ENCODE results near the gene PDZD2. TPM values are rescaled to one million over a fixed set of nuclear protein-coding genes. Genes with fewer than 3 reads are reported as not detected.

PDZD2 gene
- total RNA-seq, 1 donor from 2014 or later: not detected

DNA sequence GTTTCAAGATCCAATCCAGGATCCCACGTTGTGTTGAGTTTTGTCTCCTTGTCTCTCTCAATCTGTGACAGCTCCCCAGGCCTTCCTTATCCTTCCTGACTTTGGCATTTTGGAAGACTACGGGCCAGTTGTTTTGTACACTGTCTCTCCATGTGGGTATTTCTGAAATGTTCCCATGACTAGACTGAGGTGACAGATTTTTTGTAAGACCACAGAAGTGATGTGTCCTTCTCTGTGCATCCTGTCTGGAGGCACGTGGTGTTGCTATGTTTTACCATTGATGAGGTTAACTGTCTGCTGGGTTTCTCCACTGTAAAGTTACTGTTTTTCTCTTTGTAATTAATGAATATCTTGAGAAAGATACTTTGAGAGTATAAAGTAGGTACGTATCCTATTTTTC, 15.7 kb upstream of the PDZD2 start:
- Mint-ChIP-seq H3K9me3 (no peaks in the 10 kb centered on the region), H3K4me3 (no peak overlapping the region), H3K27me3 (peaks cover 6% of the 10 kb centered on the region), H3K27ac (no peak overlapping the region), H3K4me1 (no peaks in the 10 kb centered on the region), H3K36me3 (ENCODE audit: low read depth) (no peaks in the 10 kb centered on the region)
- no peak for DNase-seq
- intact Hi-C loops (cut with micrococcal nuclease): no loop called here

DNA sequence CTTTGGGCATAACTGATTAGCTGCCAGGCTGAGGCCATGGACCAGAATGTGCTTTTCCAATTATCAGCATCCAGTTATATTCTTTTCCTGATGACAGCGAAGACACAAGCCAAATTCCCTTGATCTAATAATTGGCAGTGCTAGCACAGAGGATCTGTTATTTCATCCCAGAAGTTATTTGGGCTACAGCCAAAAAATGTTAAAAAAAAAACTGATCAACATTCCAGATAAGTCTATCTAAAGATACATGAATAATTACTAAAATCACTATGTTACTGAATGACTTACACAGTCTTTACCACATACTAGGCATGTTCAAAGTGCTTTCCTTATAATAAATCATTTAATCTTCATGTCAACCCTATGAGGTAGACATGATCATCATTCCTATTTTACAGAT, 13.5 kb upstream of the PDZD2 start:
- Mint-ChIP-seq H3K9me3 (no peaks in the 10 kb centered on the region), H3K27ac (no peak overlapping the region), H3K4me3 (no peak overlapping the region), H3K4me1 (no peaks in the 10 kb centered on the region), H3K27me3 (peaks cover 2% of the 10 kb centered on the region), H3K36me3 (ENCODE audit: low read depth) (no peaks in the 10 kb centered on the region)
- intact Hi-C loops (cut with micrococcal nuclease): no loop called here
- no peak for DNase-seq

GRCh38 chr5:31626156-31626555, 12.8 kb upstream of the PDZD2 start:
- intact Hi-C loops (cut with micrococcal nuclease): no loop called here
- Mint-ChIP-seq H3K36me3 (ENCODE audit: low read depth) (no peaks in the 10 kb centered on the region), H3K9me3 (no peaks in the 10 kb centered on the region), H3K27me3 (peaks cover 3% of the 10 kb centered on the region), H3K4me3 (no peak overlapping the region), H3K4me1 (no peaks in the 10 kb centered on the region), H3K27ac (no peak overlapping the region)
- DNase-seq: no peak

DNA sequence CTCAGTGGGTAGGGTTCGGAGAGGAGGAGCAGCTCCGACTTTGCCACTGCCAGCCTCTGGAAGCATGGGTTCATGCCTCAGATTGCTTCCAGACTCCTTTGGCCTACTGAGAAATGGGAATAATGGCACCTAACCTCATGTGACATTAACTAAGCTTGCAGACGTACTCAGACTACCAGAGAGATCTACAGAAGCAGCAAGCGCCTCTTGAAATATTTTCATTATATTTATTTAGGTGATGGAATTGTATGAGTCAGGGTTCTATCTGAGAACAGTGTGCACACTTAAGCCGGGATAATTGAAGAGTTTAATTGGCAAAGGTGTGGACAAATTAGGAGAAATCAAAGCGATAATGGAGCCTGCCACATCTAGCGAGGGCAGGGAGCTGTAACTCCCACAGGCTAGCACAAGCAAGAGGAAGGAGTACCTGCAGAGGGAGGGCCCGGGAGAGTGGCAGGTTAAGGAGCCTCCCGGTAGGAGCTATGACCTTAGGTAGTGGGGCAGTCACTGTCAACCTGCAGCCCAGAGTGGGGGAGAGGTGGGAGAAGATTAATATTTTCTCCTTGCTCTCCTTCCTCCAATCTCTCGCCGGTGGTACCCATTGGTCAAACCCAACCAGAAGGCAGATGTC, 12.2 kb upstream of the PDZD2 start:
- H3K27ac Mint-ChIP-seq: no peak overlapping the region
- H3K4me3 Mint-ChIP-seq: no peak overlapping the region
- no peaks in the 10 kb centered on the region for H3K4me1 Mint-ChIP-seq
- DNase-seq: no peak
- no peaks in the 10 kb centered on the region for H3K9me3 Mint-ChIP-seq
- H3K36me3 Mint-ChIP-seq (ENCODE audit: low read depth): no peaks in the 10 kb centered on the region
- intact Hi-C loops (cut with micrococcal nuclease): no loop called here
- H3K27me3 Mint-ChIP-seq: peaks cover 3% of the 10 kb centered on the region

GRCh38 chr5:31630931-31631330, 8.0 kb upstream of the PDZD2 start:
- Mint-ChIP-seq H3K9me3 (no peaks in the 10 kb centered on the region), H3K27me3 (peaks cover 2% of the 10 kb centered on the region), H3K27ac (no peak overlapping the region), H3K4me3 (no peak overlapping the region), H3K36me3 (ENCODE audit: low read depth) (no peaks in the 10 kb centered on the region), H3K4me1 (no peaks in the 10 kb centered on the region)
- intact Hi-C loops (cut with micrococcal nuclease): no loop called here
- DNase-seq: no peak

GRCh38 chr5:31632460-31632859, 6.5 kb upstream of the PDZD2 start:
- Mint-ChIP-seq H3K4me3 (no peak overlapping the region), H3K4me1 (no peaks in the 10 kb centered on the region), H3K27ac (no peak overlapping the region), H3K27me3 (peaks cover 12% of the 10 kb centered on the region), H3K36me3 (ENCODE audit: low read depth) (no peaks in the 10 kb centered on the region), H3K9me3 (no peaks in the 10 kb centered on the region)
- DNase-seq: no peak
- intact Hi-C loops (cut with micrococcal nuclease): no loop called here

DNA sequence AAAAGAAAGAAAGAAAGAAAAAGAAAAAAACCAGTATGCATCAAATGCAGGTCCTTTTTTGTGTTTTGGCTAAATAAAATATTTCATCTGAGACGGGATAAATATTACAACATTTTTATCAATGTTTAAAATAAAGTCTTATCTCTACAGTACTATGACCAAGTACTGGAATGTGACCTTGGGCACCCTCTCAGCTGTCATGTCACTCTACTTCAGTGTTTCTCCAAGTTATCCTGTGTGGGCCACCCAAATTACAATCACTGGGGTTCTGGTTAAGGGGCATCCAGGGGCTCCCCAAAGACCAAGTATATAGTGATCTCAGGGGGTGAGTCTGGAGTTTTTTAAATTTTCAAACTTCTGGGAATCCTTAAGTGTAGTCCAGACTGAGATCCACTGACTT, 3.5 kb upstream of the PDZD2 start:
- no peak overlapping the region for H3K4me3 Mint-ChIP-seq
- intact Hi-C loops (cut with micrococcal nuclease): loop anchor here (5.0 kb wide), 1 partner anchor 103 kb away; the partner anchor contains the start of genes C5orf22 and DROSHA
- no peak overlapping the region for H3K27ac Mint-ChIP-seq
- H3K36me3 Mint-ChIP-seq (ENCODE audit: low read depth): no peaks in the 10 kb centered on the region
- H3K9me3 Mint-ChIP-seq: no peaks in the 10 kb centered on the region
- H3K27me3 Mint-ChIP-seq: peaks cover 24% of the 10 kb centered on the region
- no peak for DNase-seq
- peaks cover 4% of the 10 kb centered on the region for H3K4me1 Mint-ChIP-seq

GRCh38 chr5:31637851-31638250, 1.1 kb upstream of the PDZD2 start:
- H3K9me3 Mint-ChIP-seq: no peaks in the 10 kb centered on the region
- intact Hi-C loops (cut with micrococcal nuclease): loop anchor here (5.0 kb wide), 1 partner anchor 106 kb away; the partner anchor contains the start of genes C5orf22 and DROSHA
- peaks cover 23% of the 10 kb centered on the region for H3K27me3 Mint-ChIP-seq
- no peak for DNase-seq
- no peak overlapping the region for H3K27ac Mint-ChIP-seq
- H3K4me1 Mint-ChIP-seq: peaks cover 4% of the 10 kb centered on the region
- H3K36me3 Mint-ChIP-seq (ENCODE audit: low read depth): no peaks in the 10 kb centered on the region
- H3K4me3 Mint-ChIP-seq: no peak overlapping the region

DNA sequence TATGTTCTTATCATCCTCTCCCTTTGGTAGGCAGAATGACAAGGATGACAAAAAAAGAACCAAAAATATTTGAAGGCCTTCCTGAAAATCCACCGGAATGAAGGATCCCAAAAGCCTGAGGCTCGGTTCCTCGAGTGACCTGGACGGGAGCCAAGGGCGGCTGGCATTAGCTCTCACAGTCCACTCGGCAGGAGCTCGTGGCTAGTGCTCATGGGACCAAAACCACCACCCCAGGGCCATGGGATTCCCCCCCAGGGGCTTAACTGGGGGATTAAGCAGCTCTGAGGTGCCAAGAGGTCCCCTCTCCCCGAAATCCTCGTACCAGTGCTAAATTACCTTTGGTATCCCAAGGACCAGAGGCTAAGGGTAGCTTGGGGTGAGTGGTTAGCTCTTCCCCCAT, 586 bp upstream of the PDZD2 start:
- Mint-ChIP-seq H3K4me3 (peak overlapping the region; percentile 89), H3K27me3 (peaks cover 23% of the 10 kb centered on the region), H3K9me3 (no peaks in the 10 kb centered on the region), H3K4me1 (peaks cover 4% of the 10 kb centered on the region), H3K36me3 (ENCODE audit: low read depth) (no peaks in the 10 kb centered on the region), H3K27ac (peak overlapping the region; percentile 31)
- intact Hi-C loops (cut with micrococcal nuclease): loop anchor here (5.0 kb wide), 1 partner anchor 106 kb away; the partner anchor contains the start of genes C5orf22 and DROSHA
- no peak for DNase-seq

- no peak overlapping the region for H3K27ac Mint-ChIP-seq
- H3K36me3 Mint-ChIP-seq (ENCODE audit: low read depth): no peaks in the 10 kb centered on the region
- H3K9me3 Mint-ChIP-seq: no peaks in the 10 kb centered on the region
- peak; percentile 55 for DNase-seq
- intact Hi-C loops (cut with micrococcal nuclease): loop anchor here (5.0 kb wide), 1 partner anchor 107 kb away; the partner anchor contains the start of genes C5orf22 and DROSHA
- H3K4me3 Mint-ChIP-seq: peak overlapping the region; percentile 59
- H3K4me1 Mint-ChIP-seq: peaks cover 4% of the 10 kb centered on the region
- H3K27me3 Mint-ChIP-seq: peaks cover 26% of the 10 kb centered on the region
These were observed 815 bp downstream of the PDZD2 start for GRCh38 chr5:31639481-31640411.

- peaks cover 4% of the 10 kb centered on the region for H3K4me1 Mint-ChIP-seq
- no peaks in the 10 kb centered on the region for H3K9me3 Mint-ChIP-seq
- no peaks in the 10 kb centered on the region for H3K36me3 Mint-ChIP-seq (ENCODE audit: low read depth)
- no peak overlapping the region for H3K4me3 Mint-ChIP-seq
- peaks cover 27% of the 10 kb centered on the region for H3K27me3 Mint-ChIP-seq
- intact Hi-C loops (cut with micrococcal nuclease): no loop called here
- DNase-seq: no peak
- H3K27ac Mint-ChIP-seq: no peak overlapping the region
These were observed 1.6 kb downstream of the PDZD2 start for GRCh38 chr5:31640573-31640972.

DNA sequence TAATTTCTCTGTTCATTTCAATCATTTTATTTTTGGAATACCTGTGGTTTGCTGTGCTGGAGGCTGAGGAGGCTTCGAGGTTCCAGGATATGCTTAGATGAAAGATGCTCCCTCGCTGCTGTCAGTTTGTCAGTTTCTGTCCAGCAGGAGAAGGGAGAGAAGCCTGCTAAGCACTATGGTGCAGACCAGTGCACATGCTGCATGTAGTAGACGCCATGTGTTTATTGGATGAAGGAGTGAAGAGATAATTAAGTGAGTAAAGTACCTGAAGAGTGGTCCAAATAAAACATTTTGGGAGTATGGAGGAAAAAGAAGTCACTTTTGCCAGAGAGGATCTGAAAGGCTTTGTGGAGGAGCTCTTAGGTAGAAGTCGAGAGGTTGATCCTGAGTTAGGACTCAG, 2.1 kb downstream of the PDZD2 start:
- intact Hi-C loops (cut with micrococcal nuclease): no loop called here
- Mint-ChIP-seq H3K27ac (no peak overlapping the region), H3K9me3 (no peaks in the 10 kb centered on the region), H3K4me3 (no peak overlapping the region), H3K4me1 (peaks cover 4% of the 10 kb centered on the region), H3K27me3 (peaks cover 26% of the 10 kb centered on the region), H3K36me3 (ENCODE audit: low read depth) (no peaks in the 10 kb centered on the region)
- no peak for DNase-seq

GRCh38 chr5:31641575-31641974, 2.6 kb downstream of the PDZD2 start:
- Mint-ChIP-seq H3K4me3 (no peak overlapping the region), H3K4me1 (peaks cover 4% of the 10 kb centered on the region), H3K27me3 (peaks cover 23% of the 10 kb centered on the region), H3K27ac (no peak overlapping the region), H3K9me3 (no peaks in the 10 kb centered on the region), H3K36me3 (ENCODE audit: low read depth) (no peaks in the 10 kb centered on the region)
- no peak for DNase-seq
- intact Hi-C loops (cut with micrococcal nuclease): no loop called here

DNA sequence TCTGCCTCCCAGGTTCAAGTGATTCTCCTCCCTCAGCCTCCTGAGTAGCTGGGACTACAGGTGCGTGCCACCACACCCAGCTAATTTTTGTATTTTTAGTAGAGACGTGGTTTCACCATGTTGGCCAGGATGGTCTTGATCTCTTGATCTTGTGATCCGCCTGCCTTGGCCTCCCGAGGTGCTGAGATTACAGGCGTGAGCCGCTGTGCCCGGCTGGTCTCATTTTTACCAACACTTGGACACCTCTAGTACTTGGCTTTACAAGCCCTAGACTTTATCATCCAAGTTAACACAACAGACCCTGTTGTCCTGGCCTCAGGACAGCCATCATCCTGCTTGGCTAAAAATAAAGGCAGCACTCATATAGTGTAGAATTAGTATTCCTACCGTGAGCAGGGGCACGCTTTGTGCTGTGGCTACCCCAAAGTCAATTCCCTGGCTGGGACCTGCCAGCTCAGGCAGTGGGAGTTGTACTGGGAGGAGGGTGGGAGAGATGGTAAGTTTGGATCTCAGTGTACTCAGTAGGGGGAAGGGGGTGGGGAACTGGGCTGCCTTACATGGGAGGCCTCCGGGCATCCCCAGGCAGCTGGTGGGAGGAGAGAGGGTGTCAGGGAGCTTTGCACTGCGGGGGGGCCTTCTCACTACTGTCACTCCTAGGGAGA, 6.6 kb downstream of the PDZD2 start:
- H3K4me3 Mint-ChIP-seq: no peak overlapping the region
- intact Hi-C loops (cut with micrococcal nuclease): no loop called here
- H3K27me3 Mint-ChIP-seq: peaks cover 8% of the 10 kb centered on the region
- no peak for DNase-seq
- H3K9me3 Mint-ChIP-seq: no peaks in the 10 kb centered on the region
- no peaks in the 10 kb centered on the region for H3K36me3 Mint-ChIP-seq (ENCODE audit: low read depth)
- no peak overlapping the region for H3K27ac Mint-ChIP-seq
- no peaks in the 10 kb centered on the region for H3K4me1 Mint-ChIP-seq

All from activated CD4-positive, alpha-beta T cell treated with anti-CD3 and anti-CD28 coated beads, Interleukin-2, amount 10 ng/mL, durations not matched to agents 24 days and 14 days (primary cell).